GM21526 (cell line): ENCODE data around the gene ITK.
A peak's percentile ranks its signal among the peaks of the same experiment; 100 is the strongest.

Experiments
- ATAC-seq: cut with Tn5 transposase; IDR thresholded peaks from one replicate; pipeline ENCODE4 v1.9.1; 2021; ENCODE audit warnings: moderate library complexity; ENCODE audit not compliant: unreplicated experiment, low FRiP score

Gene ITK

DNA sequence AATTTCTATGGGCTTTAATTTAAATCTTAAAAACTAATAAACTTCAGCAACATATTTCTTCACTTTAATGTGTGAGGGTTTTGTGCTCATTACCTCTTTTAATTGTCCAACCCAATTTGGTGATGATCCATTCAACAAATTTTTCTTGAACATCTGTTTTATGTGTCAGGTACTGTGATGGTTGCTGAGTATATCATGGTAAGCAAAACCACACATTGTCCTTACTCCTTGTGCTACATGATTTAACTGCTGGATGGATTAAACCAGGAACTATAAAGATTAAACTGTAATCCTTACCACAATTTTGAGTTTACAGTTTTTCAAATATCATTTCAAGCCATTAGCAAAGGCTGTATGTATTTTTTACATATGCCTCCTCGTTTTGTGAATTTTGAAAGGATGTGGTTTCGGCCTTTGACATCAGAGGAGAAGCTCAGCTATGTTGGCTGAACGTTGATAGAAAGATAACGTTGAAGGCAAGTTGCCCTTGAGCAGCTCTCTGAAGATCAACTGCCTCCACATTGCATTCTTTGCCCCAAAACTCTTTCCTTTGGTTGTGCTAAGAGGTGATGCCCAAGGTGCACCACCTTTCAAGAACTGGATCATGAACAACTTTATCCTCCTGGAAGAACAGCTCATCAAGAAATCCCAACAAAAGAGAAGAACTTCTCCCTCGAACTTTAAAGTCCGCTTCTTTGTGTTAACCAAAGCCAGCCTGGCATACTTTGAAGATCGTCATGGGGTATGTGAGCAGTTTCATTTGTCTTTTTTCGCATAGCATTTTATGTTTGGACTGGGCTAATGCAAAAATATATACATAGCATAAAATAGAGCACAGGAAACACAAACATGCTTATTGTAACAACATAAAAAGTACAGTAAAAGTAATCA lies at the start of gene ITK:
TSS of gene ITK (plus strand) at position 467 of the 891 bp plus-strand sequence. CDS start at position 605, 138 bp downstream.
- ATAC-seq, result no peak

DNA sequence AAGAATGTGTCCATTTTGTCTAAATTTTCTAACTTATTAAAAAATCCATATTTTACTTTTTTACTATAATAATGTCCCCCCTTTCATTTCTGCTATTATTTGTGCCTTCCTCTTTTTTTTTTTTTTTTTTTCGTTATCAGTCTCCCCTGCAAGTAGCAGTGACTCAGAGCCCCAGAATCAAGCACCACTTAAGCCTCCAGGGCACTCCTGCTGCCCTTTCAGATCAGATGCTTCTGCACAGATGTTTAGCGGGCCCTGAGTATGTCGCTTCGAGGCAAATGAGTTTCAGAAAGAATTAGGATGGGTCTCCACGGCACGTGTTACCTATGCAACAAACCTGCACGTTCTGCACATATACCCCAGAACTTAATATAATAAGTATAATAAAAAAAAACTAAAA lies 49.7 kb upstream of the ITK start:
- ATAC-seq, result no peak

DNA sequence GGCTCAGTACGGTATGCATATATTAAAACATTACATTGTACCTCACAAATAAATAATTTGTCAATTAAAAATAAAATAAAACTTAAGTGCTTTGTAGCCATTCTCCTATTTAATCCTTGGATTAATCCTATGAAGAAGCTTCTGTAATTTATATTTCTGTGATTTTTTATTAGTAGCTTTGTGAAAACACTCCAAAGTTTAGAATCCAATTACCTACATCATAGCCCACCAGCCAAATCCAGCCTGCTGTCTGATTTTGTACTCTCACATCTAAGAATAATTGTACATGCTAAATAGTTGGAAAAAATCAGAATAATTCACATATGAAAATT lies 48.4 kb upstream of the ITK start:
- no peak for ATAC-seq

DNA sequence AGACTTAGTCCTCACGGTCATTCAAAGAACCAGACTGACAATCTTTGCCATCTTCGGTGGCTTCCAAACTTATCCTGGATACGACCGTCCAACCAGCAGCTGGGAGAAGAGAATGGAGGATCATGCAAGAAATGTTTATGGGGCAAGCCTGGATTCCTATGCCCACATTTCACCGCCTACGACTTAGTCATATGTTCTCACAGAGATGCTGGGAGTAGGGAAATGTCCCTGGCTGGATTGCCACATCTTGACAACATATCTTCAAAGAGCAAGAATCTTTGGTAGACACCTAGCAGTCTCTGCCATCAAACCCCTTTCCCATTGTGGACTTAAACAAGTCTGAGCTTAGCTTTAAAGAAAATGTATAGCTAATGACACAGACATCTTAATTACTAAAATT lies 42.9 kb upstream of the ITK start:
- ATAC-seq, result no peak

DNA sequence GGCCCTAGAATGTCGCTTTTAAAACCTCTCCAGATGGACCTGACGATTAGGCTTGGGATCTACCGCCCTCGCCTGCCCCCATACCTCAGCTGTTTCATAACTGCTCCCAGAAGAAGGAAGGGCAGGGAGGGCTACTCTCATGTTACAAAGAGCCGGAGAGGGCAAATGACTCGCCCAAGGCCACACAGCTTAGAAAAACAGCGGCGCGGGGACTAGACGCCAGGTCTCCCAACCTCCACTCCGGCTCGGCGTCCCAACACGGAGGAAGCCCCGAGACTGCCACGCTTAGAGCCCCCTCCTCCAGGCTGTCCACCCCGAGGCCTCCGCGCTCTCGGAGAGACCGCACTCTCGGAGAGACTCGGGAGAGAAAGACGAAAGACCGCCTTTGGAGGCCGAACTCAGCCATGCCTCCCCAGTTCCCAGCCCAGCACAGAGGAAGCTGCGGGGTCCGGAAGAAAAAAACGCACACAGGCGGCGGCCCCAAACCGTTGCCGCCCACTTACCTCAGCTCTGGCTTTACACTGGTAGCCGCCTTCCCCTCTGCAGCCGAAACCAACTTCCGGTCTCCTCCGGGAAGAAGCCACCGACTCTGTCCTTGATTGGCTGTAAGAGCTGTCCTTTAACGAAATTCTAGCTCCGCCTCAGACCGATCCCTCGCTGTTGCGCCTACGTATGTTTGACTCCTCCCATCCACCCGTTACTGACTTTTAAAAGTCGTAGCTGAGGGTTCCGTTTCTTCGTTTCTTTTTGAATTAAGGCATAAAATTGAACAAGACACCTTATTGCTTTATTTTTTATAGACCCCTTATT lies 38.1 kb upstream of the ITK start, which contains the start of gene MED7:
TSS of gene MED7 (minus strand) at position 549 of the 810 bp plus-strand sequence. CDS start 3,434 bp downstream, outside the sequence.
- ATAC-seq, result peak; percentile 99

DNA sequence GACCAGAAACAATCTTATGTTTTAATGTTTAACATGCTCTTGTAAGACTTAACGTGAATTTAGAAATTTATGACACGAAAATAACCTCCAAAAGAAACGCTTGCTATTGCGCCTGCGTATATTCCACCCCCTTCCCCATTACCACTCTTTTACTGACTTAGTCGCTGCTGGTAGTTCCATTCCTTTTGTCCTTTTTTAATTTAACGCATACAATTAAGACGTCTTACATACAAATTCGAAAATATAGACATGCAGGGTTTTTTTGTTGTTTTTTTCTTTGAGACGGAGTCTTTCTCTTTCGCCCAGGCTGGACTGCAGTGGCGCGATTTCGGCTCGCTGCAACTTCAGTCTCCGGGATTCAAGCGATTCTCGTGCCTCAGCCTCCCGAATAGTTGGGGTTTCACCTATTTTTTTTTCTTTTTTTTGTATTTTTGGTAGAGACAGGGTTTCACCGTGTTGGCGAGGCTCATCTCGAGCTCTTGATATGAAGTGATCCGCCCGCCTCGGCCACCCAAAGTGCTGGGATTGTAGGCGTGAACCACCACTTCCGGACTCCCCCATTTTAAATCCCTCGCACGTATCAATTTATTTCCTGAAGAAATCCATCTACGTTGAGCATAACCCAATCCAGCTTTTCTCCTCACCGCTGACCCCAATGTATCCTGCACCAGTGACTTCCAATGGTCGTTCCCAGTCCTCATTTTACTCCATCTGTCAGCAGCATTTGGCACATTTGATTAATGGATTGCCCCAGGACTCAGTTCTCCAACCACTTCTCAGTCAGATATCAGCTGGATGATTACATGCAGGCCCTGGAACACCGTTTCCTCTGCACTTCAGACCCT lies 37.3 kb upstream of the ITK start:
- peak; percentile 39 for ATAC-seq

DNA sequence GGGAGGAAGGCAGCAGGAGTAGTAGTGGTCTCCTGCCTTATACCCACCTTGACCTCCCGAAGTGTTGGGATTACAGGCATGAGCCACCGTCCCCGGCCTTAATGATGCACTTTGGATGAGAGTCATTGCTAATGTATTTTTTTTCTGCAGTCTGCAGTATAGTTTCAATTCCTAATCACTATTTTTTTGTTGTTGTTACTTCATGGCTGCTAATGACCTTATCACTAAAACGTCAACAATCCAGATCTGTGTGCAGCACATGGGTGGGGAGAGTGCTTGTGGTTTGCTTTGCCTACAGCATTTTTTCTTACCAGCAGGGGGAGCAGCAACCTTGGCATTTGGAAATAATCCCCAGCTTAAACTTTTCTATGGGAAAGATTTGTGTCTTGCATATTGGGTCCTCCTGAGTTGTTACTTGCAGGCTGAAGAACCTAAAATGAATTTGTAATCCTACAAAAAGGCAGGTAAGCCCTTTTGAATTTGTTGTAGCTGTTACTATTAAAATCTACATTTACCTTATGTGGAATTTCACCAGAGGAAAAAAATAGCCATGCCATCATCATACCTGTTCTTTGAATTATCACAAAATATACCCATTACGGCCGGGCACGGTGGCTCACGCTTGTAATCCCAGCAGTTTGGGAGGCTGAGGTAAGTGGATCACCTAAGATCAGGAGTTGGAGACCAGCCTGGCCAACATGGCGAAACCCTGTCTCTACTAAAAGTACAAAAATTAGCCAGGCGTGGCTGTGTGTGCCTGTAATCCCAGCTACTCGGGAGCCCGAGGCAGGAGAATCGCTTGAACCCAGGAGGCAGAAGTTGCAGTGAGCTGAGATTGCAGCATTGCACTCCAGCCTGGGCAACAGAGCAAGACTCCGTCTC lies 31.7 kb upstream of the ITK start:
- peak; percentile 65 for ATAC-seq

DNA sequence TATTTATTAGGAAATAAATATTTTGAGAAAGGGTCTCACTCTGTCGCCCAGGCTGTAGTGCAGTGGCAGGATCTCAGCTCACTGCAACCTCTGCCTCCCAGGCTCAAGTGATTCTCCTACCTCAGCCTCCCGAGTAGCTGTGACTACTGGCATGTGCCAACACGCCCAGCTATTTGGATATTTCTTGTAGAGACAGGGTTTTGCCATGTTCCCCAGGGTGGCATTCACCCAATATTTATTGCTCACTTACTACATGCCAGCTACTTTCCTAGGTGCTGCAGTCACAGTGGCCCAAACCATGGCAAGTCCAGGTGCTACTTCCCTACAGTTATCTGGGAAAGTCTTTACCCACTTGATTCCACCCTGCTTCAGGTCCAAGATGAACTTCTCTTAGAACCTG lies 29.6 kb upstream of the ITK start:
- no peak for ATAC-seq

DNA sequence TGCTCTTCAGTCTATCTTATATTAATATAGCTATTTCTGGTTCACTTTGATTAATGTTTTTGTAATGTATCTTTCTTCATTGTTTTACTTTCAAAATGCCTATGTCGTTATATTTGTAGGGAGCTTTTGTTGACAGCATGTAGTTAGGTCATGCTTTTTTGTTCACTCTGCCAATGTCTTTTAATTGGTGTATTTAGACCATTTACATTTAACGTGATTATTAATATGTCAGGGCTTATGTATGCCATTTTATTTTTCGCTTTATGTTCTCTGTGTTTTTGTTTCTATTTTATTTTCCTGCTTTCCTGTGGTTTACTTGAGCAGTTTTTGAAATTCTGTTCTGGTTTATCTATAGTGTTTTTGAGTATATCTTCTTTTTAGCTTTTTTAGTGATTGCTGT lies 25.3 kb upstream of the ITK start:
- no peak for ATAC-seq

DNA sequence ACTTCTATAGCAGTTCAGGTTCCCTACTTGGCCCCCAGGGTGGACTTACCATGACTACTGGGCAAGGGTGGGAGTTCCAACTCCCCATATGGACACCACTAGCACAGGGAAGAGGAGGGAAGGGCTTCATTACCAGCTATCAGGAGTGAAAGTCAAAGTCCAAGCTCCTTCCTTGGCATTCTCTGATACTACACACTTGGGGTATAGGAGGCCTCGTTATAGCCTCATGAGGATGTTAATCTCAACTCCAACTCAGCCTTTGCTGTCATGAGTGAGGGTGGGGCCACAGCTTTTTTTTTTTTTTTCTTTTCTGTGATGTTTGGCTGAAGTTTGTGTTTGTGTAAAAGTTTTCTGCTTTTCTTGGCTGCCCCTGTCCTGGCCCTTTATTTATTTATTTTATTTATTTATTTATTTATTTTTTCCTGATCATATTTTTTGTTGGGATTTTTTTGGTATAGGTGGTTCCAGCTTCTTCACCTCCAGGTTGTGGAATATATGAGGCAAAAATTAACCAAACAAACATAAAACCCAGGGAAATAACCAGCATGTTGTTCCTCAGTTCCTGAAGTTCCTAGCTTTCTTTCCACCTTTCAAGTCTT lies 23.2 kb upstream of the ITK start:
- ATAC-seq, result no peak

DNA sequence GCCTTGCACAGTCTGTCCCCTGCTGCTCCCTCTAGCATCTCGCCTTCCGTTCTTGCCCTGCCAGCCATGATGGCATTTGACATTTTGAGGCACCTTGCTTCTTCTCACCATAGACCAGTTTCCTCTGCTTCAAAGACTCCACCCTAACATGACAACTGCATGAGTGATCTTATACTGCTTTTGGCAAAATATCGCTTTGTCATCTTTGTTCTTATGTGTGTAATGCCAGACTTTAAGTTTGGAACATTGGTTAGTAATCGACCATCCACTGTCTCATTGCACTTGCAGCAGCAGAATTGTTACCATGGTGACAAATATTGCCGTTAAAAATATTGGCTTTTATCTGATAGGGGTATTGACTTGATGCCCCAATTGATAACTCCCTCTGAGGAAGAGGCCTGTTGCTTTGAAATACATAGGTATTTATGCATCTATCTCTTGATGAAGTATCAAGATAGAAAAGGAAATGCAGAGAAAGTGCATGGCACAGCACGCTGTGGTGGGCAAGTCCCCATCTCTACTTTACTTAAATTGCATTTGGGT lies 21.4 kb upstream of the ITK start:
- no peak for ATAC-seq

DNA sequence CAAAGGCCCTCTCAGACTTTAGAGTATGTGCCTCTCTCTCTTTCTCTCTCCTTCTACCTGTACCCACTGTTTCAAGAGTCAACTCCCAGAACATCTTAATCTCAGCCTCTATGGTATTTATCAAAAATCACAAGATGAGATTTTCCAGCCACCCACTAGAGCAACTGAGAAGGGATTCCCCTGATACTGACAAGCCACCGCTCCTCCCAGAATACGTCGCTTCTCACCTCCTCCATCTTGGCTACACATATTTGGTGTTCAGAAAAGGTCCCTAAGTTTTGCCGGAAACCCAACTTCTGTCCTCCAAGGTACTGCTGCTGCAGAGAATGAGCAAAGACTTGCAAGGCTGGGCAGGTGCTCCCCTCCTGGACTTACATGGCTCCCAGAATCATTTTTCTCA lies 20.6 kb upstream of the ITK start:
- ATAC-seq, result no peak

DNA sequence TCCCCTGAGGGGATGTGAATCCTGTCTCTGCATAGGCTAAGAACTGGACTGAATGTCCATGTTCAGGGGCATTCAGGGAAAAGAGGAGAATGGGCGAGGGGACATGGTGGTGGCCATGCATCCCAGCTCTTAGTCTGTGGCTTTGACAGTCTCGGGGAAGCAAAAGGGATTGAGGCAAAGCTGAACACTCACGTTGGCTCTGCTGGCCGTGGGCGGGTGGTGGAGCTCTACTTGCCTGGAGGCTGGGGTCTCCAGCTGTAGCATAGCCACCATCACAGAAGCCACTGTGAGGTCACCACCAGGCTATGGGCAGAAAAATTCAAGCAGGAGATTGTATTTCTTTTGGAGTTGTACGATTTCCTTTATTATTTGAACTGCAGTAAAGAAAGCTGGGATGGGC lies 18.6 kb upstream of the ITK start:
- ATAC-seq, result no peak

DNA sequence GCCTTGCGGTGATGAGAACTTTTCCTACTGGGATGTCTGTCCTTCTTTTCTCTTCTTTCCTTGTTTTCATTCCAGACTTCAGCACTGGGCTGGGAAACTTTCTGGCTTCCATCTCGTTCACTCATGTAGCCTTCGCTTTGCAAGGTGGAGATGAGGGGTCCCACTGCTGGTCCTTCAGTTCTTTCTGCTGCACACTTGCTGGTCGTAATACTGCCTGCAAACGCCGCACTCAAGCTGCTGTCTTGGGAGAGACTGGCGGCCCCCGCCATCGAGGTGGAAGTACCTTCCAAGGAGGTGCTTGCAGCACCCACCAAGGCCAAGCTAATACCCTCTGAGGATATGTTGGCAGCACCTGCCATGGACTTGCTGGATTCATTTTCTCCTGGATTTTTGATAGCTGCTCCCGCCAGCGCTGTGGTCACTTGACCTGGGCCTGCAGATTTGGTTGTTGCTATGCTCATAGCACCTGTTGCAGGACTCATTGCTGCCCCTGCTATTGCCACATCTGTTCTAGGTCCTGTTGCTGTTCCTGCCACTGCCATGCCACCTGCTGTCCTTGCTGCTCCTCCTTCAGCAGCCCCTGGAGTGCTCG lies 17.6 kb upstream of the ITK start:
- no peak for ATAC-seq

DNA sequence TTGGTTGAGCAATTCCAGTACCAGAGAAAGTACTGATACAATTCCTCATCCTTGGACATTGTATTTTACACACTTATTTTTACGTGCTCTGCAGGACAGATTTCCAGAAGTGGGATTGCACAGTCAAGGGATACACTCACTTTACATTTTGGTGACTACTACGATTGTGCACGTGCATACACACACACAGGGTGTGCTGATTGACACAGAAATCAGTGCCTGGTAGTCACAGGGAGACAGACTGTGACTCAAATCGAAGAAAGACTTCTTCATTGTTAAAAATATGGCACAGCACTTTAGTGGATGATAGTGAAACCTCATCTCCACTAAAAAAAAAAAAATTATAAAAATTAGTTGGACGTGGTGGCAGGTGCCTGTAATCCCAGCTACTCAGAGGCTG lies 16.1 kb upstream of the ITK start:
- no peak for ATAC-seq

DNA sequence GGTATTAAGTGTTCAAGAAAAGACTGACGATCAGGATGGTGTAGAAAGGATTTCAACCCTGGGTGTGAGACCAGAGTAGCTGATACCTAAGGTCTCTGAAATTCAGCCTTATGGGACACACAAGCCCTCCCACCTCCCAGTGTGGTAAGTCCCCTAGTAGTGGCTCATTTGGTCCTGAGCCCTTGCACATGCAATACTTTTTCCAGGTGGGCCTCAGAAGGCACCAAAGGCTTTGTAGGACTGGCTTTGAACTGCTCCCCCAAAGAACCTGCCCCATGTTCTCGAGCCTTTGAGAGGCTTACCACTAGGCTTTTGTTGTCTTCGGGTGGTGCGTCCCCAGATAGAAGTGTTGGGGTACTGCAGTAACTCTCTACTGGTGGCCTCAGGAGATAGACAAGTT lies 15.4 kb upstream of the ITK start:
- no peak for ATAC-seq

DNA sequence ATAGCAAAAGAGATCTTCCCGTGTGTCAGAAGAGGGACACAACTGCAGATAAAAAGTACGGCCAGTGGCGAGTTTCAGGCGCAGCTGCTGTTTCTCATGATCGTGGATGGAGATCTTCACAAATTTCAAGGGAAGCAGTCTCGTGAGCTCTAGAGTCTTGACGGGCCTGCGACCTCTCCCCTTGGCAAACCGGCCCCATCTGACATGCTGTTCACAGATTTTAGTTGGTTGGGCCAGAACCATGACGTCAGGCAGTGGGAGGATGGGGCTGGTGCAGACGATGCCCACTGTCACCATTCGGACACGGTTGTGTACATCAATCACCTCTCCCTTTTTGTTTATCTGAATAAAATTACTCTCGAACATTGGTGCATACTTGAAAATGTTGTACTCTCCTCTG lies 15.0 kb upstream of the ITK start:
- no peak for ATAC-seq

DNA sequence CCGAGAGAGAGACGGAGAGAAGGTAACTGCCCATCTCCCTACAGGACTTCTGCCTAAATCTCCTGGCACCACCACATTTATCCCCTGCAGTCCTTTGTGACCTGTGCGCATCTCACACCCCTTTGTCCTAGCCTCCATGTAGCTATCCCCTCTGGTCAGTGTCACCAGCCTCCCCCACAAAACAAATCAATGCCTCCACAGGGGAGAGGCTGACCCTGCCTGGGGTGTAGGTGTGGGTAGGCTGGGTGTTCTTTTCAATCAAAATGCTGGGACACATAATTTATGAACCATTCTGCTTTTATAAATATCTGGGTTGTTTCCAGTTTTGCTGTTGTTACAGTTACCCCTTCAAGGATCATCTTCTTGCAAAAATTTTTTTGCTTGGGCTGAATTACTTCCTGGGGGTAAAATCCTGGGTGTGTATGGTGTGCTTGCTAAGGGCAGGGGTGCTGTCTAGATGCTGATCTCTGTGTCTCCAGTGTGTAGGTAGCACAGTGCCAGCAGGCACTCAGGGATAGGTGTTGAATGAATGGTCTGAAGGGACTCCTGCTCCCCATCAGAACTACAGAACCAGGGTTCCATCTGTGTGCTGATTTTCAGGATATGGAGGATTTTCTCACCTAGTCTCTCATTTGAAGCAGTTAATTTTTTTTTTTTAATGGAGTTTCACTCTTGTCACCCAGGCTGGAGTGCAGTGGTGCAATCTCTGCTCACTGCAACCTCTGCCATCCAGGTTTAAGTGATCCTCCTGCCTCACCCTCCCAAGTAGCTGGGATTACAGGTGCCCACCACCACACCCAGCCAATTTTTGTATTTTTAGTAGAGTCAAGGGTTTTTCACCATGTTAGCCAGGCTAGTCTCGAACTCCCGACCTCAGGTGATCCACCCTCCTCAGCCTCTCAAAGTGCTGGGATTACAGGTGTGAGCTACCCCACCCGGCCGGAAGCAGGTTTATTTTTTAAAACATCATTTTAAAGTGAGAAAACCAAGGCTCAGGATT lies 14.1 kb upstream of the ITK start, which contains the start of gene GARIN3:
TSS of gene GARIN3 (minus strand) at position 51 of the 1,000 bp plus-strand sequence. CDS start 96 bp downstream, outside the sequence.
- no peak for ATAC-seq
